A549 (cell line): ENCODE results near the gene NHEJ1. TPM values are rescaled to one million over a fixed set of nuclear protein-coding genes. Genes with fewer than 3 reads are reported as not detected.

Source experiments
- ATAC-seq, 2 experiments: fragments of 200-7000 bp in 1 of 2; fragments of >200 bp in 1 of 2; cut with Nextera tagmentation in 1 of 2; cut with Tn5 transposase in 1 of 2; 3 replicates each; pipeline versions ENCODE4 v1.8.0 to v1.9.1; 2018 to 2020; ENCODE audit warnings: mild to moderate bottlenecking in 1 of 2, moderate library complexity in 1 of 2
- CTCF ChIA-PET: fragments of 300-600 bp; sonication (Branson Sonifier 250); formaldehyde crosslinking; extraction: SDS; loops from one replicate; lab custom pipeline; 2021; ENCODE audit warnings: antibody characterized with exemption, inconsistent platforms; lab: Yijun Ruan, JAX
- POLR2A ChIA-PET: fragments of 350-600 bp; formaldehyde crosslinking; extraction: SDS; loops from one replicate; lab custom pipeline; 2021; ENCODE audit warnings: antibody characterized with exemption, inconsistent platforms; lab: Yijun Ruan, JAX
- DNase-seq, 2 experiments: peaks; one replicate each; pipeline versions ENCODE4 v3.0.0 to v3.0.0-alpha.2; 2011 to 2016; ENCODE audit warnings: low read depth in 1 of 2, low spot score in 1 of 2
- FAIRE-seq: peaks from 2 replicates; lab custom pipeline; 2011; peaks lifted over from hg19 to GRCh38; lab: Jason Lieb, UNC
- H3K27ac ChIP-seq, 2 experiments: fragments of >200 bp; sonication (Bioruptor Twin); formaldehyde crosslinking; 3 replicates each; pipeline ENCODE4 v1.5.1; 2016 to 2017
- H3K4me1 ChIP-seq: fragments of >200 bp; sonication (Bioruptor Twin); formaldehyde crosslinking; 3 replicates; pipeline ENCODE4 v1.6.1; 2016
- H3K4me2 ChIP-seq: fragments of >200 bp; sonication (Bioruptor Twin); formaldehyde crosslinking; 3 replicates; pipeline ENCODE4 v1.6.1; 2016
- H3K4me3 ChIP-seq: fragments of >200 bp; sonication (Bioruptor Twin); formaldehyde crosslinking; 3 replicates; pipeline ENCODE4 v1.5.1; 2016
- H3K9me3 ChIP-seq: fragments of >200 bp; sonication (Bioruptor Twin); formaldehyde crosslinking; 3 replicates; pipeline ENCODE4 v1.6.1; 2016
- ATOH8 ChIP-seq: fragments of 250-450 bp; sonication (Bioruptor Pico); IDR thresholded peaks from 2 replicates; pipeline ENCODE4 v1.5.0; 2020; ENCODE audit warnings: low read depth, mild to moderate bottlenecking, moderate library complexity
- BCL3 ChIP-seq: fragments of >200 bp; sonication (Bioruptor Twin); formaldehyde crosslinking; IDR thresholded peaks from 3 replicates; pipeline ENCODE4 v1.6.1; 2016
- CBX8 ChIP-seq: fragments of 200-600 bp; sonication (generic); IDR thresholded peaks from 2 replicates; pipeline ENCODE4 v1.6.1; 2016
- CEBPB ChIP-seq, 2 experiments: fragments of >200 bp in 1 of 2; sonication (Bioruptor Twin) in 1 of 2; formaldehyde crosslinking in 1 of 2; IDR thresholded peaks; 2 replicates each; pipeline ENCODE4 v1.6.1; 2012 to 2016
- CHD4 ChIP-seq: fragments of 200-600 bp; sonication (generic); IDR thresholded peaks from 2 replicates; pipeline ENCODE4 v1.6.1; 2016; ENCODE audit warnings: antibody characterized with exemption, mild to moderate bottlenecking, borderline replicate concordance
- E2F6 ChIP-seq: IDR thresholded peaks from 2 replicates; pipeline ENCODE4 v1.6.1; 2012; ENCODE audit warnings: low read depth, borderline replicate concordance
- EHF ChIP-seq: fragments of 250-450 bp; sonication (Bioruptor Pico); IDR thresholded peaks from 2 replicates; pipeline ENCODE4 v1.5.0; 2020; ENCODE audit warnings: mild to moderate bottlenecking
- EP300 ChIP-seq, 2 experiments: fragments of >200 bp; sonication (Bioruptor Twin); formaldehyde crosslinking; IDR thresholded peaks; 2 replicates in 1 of 2; 3 replicates in 1 of 2; pipeline ENCODE4 v1.6.1; 2016 to 2017
- ESRRA ChIP-seq: fragments of 150-350 bp; IDR thresholded peaks from 2 replicates; pipeline ENCODE4 v1.6.1; 2014; ENCODE audit warnings: mild to moderate bottlenecking, low read length, borderline replicate concordance
- FOSL2 ChIP-seq, 2 experiments: fragments of 450-650 bp in 1 of 2; fragments of >200 bp in 1 of 2; sonication (Bioruptor Twin) in 1 of 2; formaldehyde crosslinking; IDR thresholded peaks; 2 replicates each; pipeline versions ENCODE4 v1.5.0 to v1.6.1; 2016 to 2020; ENCODE audit warnings: mild to moderate bottlenecking in 1 of 2, moderate library complexity in 1 of 2
- FOXS1 ChIP-seq: fragments of 250-450 bp; sonication (Bioruptor Pico); IDR thresholded peaks from 2 replicates; pipeline ENCODE4 v1.5.0; 2020; ENCODE audit warnings: mild to moderate bottlenecking, moderate library complexity
- HDAC2 ChIP-seq: fragments of 200-600 bp; sonication (generic); IDR thresholded peaks from 2 replicates; pipeline ENCODE4 v1.6.1; 2016
- HES2 ChIP-seq: fragments of >200 bp; sonication (Bioruptor Twin); formaldehyde crosslinking; IDR thresholded peaks from 2 replicates; pipeline ENCODE4 v1.6.1; 2016
- HOXA7 ChIP-seq: fragments of 250-450 bp; sonication (Bioruptor Pico); IDR thresholded peaks from 2 replicates; pipeline ENCODE4 v1.5.0; 2020; ENCODE audit warnings: mild to moderate bottlenecking, moderate library complexity
- JUN ChIP-seq, 2 experiments: fragments of >200 bp; sonication (Bioruptor Twin); formaldehyde crosslinking; IDR thresholded peaks; 2 replicates in 1 of 2; 3 replicates in 1 of 2; pipeline ENCODE4 v1.6.1; 2016 to 2017
- JUNB ChIP-seq: fragments of >200 bp; sonication (Bioruptor Twin); formaldehyde crosslinking; IDR thresholded peaks from 2 replicates; pipeline ENCODE4 v1.6.1; 2016
- MAFK ChIP-seq: fragments of 450-650 bp; IDR thresholded peaks from 2 replicates; pipeline ENCODE4 v1.6.1; 2014; ENCODE audit not compliant: partially characterized antibody
- MAX ChIP-seq: IDR thresholded peaks from 2 replicates; pipeline ENCODE4 v1.6.1; 2012
- MAZ ChIP-seq: fragments of 150-350 bp; IDR thresholded peaks from 2 replicates; pipeline ENCODE4 v1.6.1; 2014; ENCODE audit warnings: antibody characterized with exemption, low read depth, low read length, borderline replicate concordance
- SREBF2 ChIP-seq: fragments of 450-650 bp; IDR thresholded peaks from 2 replicates; pipeline ENCODE4 v1.6.1; 2014; ENCODE audit warnings: mild to moderate bottlenecking, moderate library complexity
- TFCP2L1 ChIP-seq: fragments of 250-450 bp; sonication (Bioruptor Pico); IDR thresholded peaks from 2 replicates; pipeline ENCODE4 v1.5.0; 2021; ENCODE audit warnings: mild to moderate bottlenecking
- TP53 ChIP-seq: fragments of 250-450 bp; sonication (Bioruptor Pico); IDR thresholded peaks from 2 replicates; pipeline ENCODE4 v1.5.0; 2021; ENCODE audit warnings: mild to moderate bottlenecking, moderate library complexity
- ZNF302 ChIP-seq: fragments of 250-450 bp; sonication (Bioruptor Pico); IDR thresholded peaks from 2 replicates; pipeline ENCODE4 v1.9.0; 2021; ENCODE audit warnings: inconsistent platforms, mild to moderate bottlenecking, moderate library complexity
- ZSCAN20 ChIP-seq: fragments of 250-450 bp; sonication (Bioruptor Pico); IDR thresholded peaks from 2 replicates; pipeline ENCODE4 v1.8.0; 2022; ENCODE audit warnings: mild to moderate bottlenecking, moderate library complexity
- WGBS: methylation state at CpG from one replicate; pipeline ENCODE4 v1.1.6; 2017; ENCODE audit errors: missing lambda C conversion rate; 5-methylcytosine and 5-hydroxymethylcytosine counted together
- polyA plus RNA-seq, 4 experiments: library from polyadenylated mRNA; depleted of rRNA in 3 of 4; stranded (reverse); fragments of >200 nt; fragmentation: RNase III in 1 of 4; extraction: RNeasy Plus Mini Kit Qiagen cat#74134 plus additional on column Dnase treatment in 1 of 4; gene quantifications; 2 replicates in 3 of 4; 3 replicates in 1 of 4; pipeline ENCODE4 v1.2.3, GENCODE V29; 2011 to 2017

NHEJ1 gene
- polyA plus RNA-seq, 2 of the 4 experiments (the other 2 are of a cell fraction) = 18.5 to 31.8 TPM

GRCh38 chr2:219027511-219028055 lies 133.0 kb downstream of the NHEJ1 start:
- no peak overlapping the region for H3K27ac ChIP-seq
- ATAC-seq (no peak), FAIRE-seq (no peak), DNase-seq (no peak)
- WGBS = 72% methylated on average over 22 of the region's 22 CpGs
- no peaks in the 10 kb centered on the region for H3K9me3 ChIP-seq
- TF ChIP-seq E2F6 (no peak), CBX8 (no peak), MAFK (no peak), EHF (CRISPR knock-in tag) (no peak), CEBPB (IDR thresholded peaks at IDR 0.05) (no peak), ESRRA (no peak), ZSCAN20 (CRISPR knock-in tag) (no peak), SREBF2 (no peak), MAZ (no peak), HDAC2 (no peak), TFCP2L1 (CRISPR knock-in tag) (no peak), CHD4 (no peak)
- H3K4me3 ChIP-seq = no peak overlapping the region
- no peak overlapping the region for H3K4me2 ChIP-seq
- ChIA-PET CTCF (interaction anchor here (0.6 to 12.4 kb wide), 15 partner anchors 7 to 140 kb away, joined by 3 to 173 read pairs (median 21); partner anchors contain the start of genes CFAP65, CRYBA2, IHH and NHEJ1), POLR2A (no interaction called here)
- no peaks in the 10 kb centered on the region for H3K4me1 ChIP-seq

- ATAC-seq = no peak
- Histone ChIP-seq H3K9me3 (no peaks in the 10 kb centered on the region), H3K4me2 (no peak overlapping the region)
- POLR2A ChIA-PET = no interaction called here
- WGBS = 34% methylated on average over 7 of the region's 7 CpGs
- CTCF ChIA-PET = interaction anchor here (0.6 to 12.4 kb wide), 11 partner anchors 16 to 130 kb away, joined by 3 to 173 read pairs (median 44); partner anchors contain the start of genes CFAP65, CRYBA2, IHH and NHEJ1
- DNase-seq = no peak
- TF ChIP-seq JUNB = no peak
- TF ChIP-seq JUN (IDR thresholded peaks at IDR 0.05) = no peak
- no peak for TF ChIP-seq HOXA7
- no peak for TF ChIP-seq EP300 (IDR thresholded peaks at IDR 0.05)
- no peak for TF ChIP-seq TP53 (CRISPR knock-in tag)
- no peak for TF ChIP-seq BCL3
- no peak for TF ChIP-seq FOXS1 (CRISPR knock-in tag)
- TF ChIP-seq ATOH8 = no peak
- no peak for TF ChIP-seq FOSL2 (IDR thresholded peaks at IDR 0.05)
- TF ChIP-seq FOSL2 (CRISPR knock-in tag; IDR thresholded peaks at IDR 0.05) = no peak
- no peak for TF ChIP-seq ZNF302
- no peak for TF ChIP-seq HES2
- TF ChIP-seq HDAC2 = no peak
- no peak for TF ChIP-seq MAX
- TF ChIP-seq, all 56 proteins: peak for 0
- Histone ChIP-seq H3K27ac (no peak overlapping the region), H3K4me1 (no peaks in the 10 kb centered on the region), H3K4me3 (no peak overlapping the region)
- FAIRE-seq = no peak
Observed at GRCh38 chr2:219026946-219027345, 133.7 kb downstream of the NHEJ1 start.
